ENCODE data around the gene SF3B2. TPM values are rescaled to one million over a fixed set of nuclear protein-coding genes. Genes with fewer than 3 reads are reported as not detected.

Gene SF3B2
- total RNA-seq, 1 experiment from 2014 or later: 300 TPM

GRCh38 chr11:66020212-66020611, 32.0 kb upstream of the SF3B2 start:
- ATAC-seq: no peak
- Histone ChIP-seq H3K4me3 (replicated peaks in 1 of 2; ENCODE audit: low read depth in 1 of 2, low read length in 2 of 2) (peak overlapping the region in 1 of 2 experiments; percentile 21; a peak in 2 of 4 replicates), H3K27me3 (ENCODE audit: insufficient read depth, low read length) (no peaks in the 10 kb centered on the region), H3K36me3 (ENCODE audit: control insufficient read depth in 1 of 2, insufficient read depth in 2 of 2, low read length in 2 of 2) (no peaks in the 10 kb centered on the region), H2AFZ (ENCODE audit: low read depth, low read length, poor library complexity, severe bottlenecking) (no peak overlapping the region), H3K9me3 (ENCODE audit: control insufficient read depth in 1 of 2, insufficient read depth in 1 of 2, low read depth in 1 of 2, low read length in 2 of 2) (no peaks in the 10 kb centered on the region), H3K27ac (ENCODE audit: low read depth, low read length) (peak overlapping the region; percentile 48; the same call in 1 of the 2 replicates), H3K9ac (ENCODE audit: low read length) (peak overlapping the region; percentile 48; the same call in 1 of the 2 replicates), H3K9me2 (ENCODE audit: insufficient read depth) (no peaks in the 10 kb centered on the region), H3K79me2 (ENCODE audit: insufficient read depth, low read length) (peaks cover 3% of the 10 kb centered on the region; the same call in 1 of the 2 replicates), H3K4me2 (ENCODE audit: low read length) (peak overlapping the region; percentile 72), H4K20me1 (ENCODE audit: insufficient read depth) (no peaks in the 10 kb centered on the region), H3K4me1 (ENCODE audit: control insufficient read depth in 1 of 2, insufficient read depth in 2 of 2, low read length in 2 of 2) (peaks cover 31 to 71% of the 10 kb centered on the region in 2 experiments)
- intact Hi-C loops (cut with micrococcal nuclease): no loop called here
- ChIA-PET CTCF (interaction anchor here (3.0 kb wide), 1 partner anchor 25 kb away, joined by 14 read pairs; no protein-coding TSS in a partner anchor), RAD21 (ENCODE audit: low non-redundant PET in 1 of 2, low total read pairs in 2 of 2, uncharacterized antibody in 2 of 2, unreplicated experiment in 2 of 2) (no interaction called here), POLR2A (interaction anchor here (1.9 to 2.8 kb wide), 2 partner anchors 9 to 18 kb away, joined by 4 to 10 read pairs; partner anchors contain the start of genes BANF1 and CST6)
- no peak for TF ChIP-seq CBX3 (IDR thresholded peaks at IDR 0.05; ENCODE audit: low read depth)
- no peak for TF ChIP-seq RAD21 (IDR thresholded peaks at IDR 0.05; ENCODE audit: low read depth)
- no peak for TF ChIP-seq ELF1 (IDR thresholded peaks at IDR 0.05; ENCODE audit: borderline replicate concordance, low read depth)
- no peak for TF ChIP-seq CEBPB (IDR thresholded peaks at IDR 0.05; ENCODE audit: low read depth)
- DNase-seq (ENCODE audit: low read depth, low spot score): no peak
- BruUV-seq (replicated peaks): no TSS peak

- Histone ChIP-seq H4K20me1 (ENCODE audit: insufficient read depth) (no peaks in the 10 kb centered on the region), H3K36me3 (ENCODE audit: control insufficient read depth in 1 of 2, insufficient read depth in 2 of 2, low read length in 2 of 2) (no peaks in the 10 kb centered on the region), H2AFZ (ENCODE audit: low read depth, low read length, poor library complexity, severe bottlenecking) (no peak overlapping the region), H3K9me3 (ENCODE audit: control insufficient read depth in 1 of 2, insufficient read depth in 1 of 2, low read depth in 1 of 2, low read length in 2 of 2) (no peaks in the 10 kb centered on the region), H3K4me2 (ENCODE audit: low read length) (peak overlapping the region; percentile 72), H3K4me3 (replicated peaks in 1 of 2; ENCODE audit: low read depth in 1 of 2, low read length in 2 of 2) (peak overlapping the region; percentile 21 to 31), H3K4me1 (ENCODE audit: control insufficient read depth in 1 of 2, insufficient read depth in 2 of 2, low read length in 2 of 2) (peaks cover 25 to 65% of the 10 kb centered on the region in 2 experiments), H3K27ac (ENCODE audit: low read depth, low read length) (peak overlapping the region; percentile 65), H3K27me3 (ENCODE audit: insufficient read depth, low read length) (no peaks in the 10 kb centered on the region), H3K9me2 (ENCODE audit: insufficient read depth) (no peaks in the 10 kb centered on the region), H3K79me2 (ENCODE audit: insufficient read depth, low read length) (peaks cover 3% of the 10 kb centered on the region; the same call in 1 of the 2 replicates), H3K9ac (ENCODE audit: low read length) (peak overlapping the region; percentile 48)
- ChIA-PET RAD21 (ENCODE audit: low non-redundant PET in 1 of 2, low total read pairs in 2 of 2, uncharacterized antibody in 2 of 2, unreplicated experiment in 2 of 2) (interaction anchor here in 1 of 2 experiments (0.7 kb wide), 1 partner anchor 241 kb away, joined by 11 read pairs; no protein-coding TSS in a partner anchor), CTCF (interaction anchor here (0.6 to 3.0 kb wide), 4 partner anchors 9 to 136 kb away, joined by 3 to 22 read pairs (median 10); partner anchors contain the start of genes CST6 and FIBP), POLR2A (interaction anchor here (1.0 to 2.8 kb wide), 3 partner anchors 9 to 24 kb away, joined by 4 to 10 read pairs (median 4); partner anchors contain the start of genes BANF1 and CST6)
- intact Hi-C loops (cut with micrococcal nuclease): no loop called here
- no peak for DNase-seq (ENCODE audit: low read depth, low spot score)
- BruUV-seq (replicated peaks): TSS peak; percentile 74
- peak; percentile 73 for ATAC-seq
- peak; percentile 54 for TF ChIP-seq YY1 (IDR thresholded peaks at IDR 0.05; ENCODE audit: extremely low read depth, insufficient replicate concordance, low read depth, low read length)
- TF ChIP-seq, protein P1, sequence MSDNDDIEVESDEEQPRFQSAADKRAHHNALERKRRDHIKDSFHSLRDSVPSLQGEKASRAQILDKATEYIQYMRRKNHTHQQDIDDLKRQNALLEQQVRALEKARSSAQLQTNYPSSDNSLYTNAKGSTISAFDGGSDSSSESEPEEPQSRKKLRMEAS (IDR thresholded peaks at IDR 0.05): no peak
- no peak for TF ChIP-seq REST (IDR thresholded peaks at IDR 0.05; ENCODE audit: low read depth)
- TF ChIP-seq RAD21 (IDR thresholded peaks at IDR 0.05; ENCODE audit: low read depth): no peak
- no peak for TF ChIP-seq ATF3 (IDR thresholded peaks at IDR 0.05)
- TF ChIP-seq CEBPB (IDR thresholded peaks at IDR 0.05; ENCODE audit: low read depth): no peak
- no peak for TF ChIP-seq FOSL1 (IDR thresholded peaks at IDR 0.05; ENCODE audit: low read depth)
- TF ChIP-seq, protein P2, sequence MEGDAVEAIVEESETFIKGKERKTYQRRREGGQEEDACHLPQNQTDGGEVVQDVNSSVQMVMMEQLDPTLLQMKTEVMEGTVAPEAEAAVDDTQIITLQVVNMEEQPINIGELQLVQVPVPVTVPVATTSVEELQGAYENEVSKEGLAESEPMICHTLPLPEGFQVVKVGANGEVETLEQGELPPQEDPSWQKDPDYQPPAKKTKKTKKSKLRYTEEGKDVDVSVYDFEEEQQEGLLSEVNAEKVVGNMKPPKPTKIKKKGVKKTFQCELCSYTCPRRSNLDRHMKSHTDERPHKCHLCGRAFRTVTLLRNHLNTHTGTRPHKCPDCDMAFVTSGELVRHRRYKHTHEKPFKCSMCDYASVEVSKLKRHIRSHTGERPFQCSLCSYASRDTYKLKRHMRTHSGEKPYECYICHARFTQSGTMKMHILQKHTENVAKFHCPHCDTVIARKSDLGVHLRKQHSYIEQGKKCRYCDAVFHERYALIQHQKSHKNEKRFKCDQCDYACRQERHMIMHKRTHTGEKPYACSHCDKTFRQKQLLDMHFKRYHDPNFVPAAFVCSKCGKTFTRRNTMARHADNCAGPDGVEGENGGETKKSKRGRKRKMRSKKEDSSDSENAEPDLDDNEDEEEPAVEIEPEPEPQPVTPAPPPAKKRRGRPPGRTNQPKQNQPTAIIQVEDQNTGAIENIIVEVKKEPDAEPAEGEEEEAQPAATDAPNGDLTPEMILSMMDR (IDR thresholded peaks at IDR 0.05 in 2 of 3, conservative IDR thresholded peaks at IDR 0.05 in 1 of 3; ENCODE audit: borderline replicate concordance in 1 of 3, insufficient read depth in 1 of 3, low read depth in 2 of 3, low read length in 2 of 3): no peak
- TF ChIP-seq POLR2AphosphoS5 (IDR thresholded peaks at IDR 0.05; ENCODE audit: low read depth, low read length): peak; percentile 64
Observed at GRCh38 chr11:66020618-66021357, 31.4 kb upstream of the SF3B2 start.
